GM12878 (cell line): ENCODE results near the gene PPP2R5D. TPM values are rescaled to one million over a fixed set of nuclear protein-coding genes. Genes with fewer than 3 reads are reported as not detected.
A peak's percentile ranks its signal among the peaks of the same experiment; 100 is the strongest.

Source experiments
- polyA plus RNA-seq, 11 experiments: library from polyadenylated mRNA; depleted of rRNA in 4 of 11; unstranded in 6 of 11; stranded (reverse) in 5 of 11; fragments of >200 nt; fragmentation: Nextera tagmentation in 4 of 11; fragmentation: Illumina TruSeq in 1 of 11; extraction: Ambion mirVana in 4 of 11; extraction: Trizol in 1 of 11; gene quantifications; 1 replicate in 1 of 11; 2 replicates in 10 of 11; pipeline versions ENCODE4 v1.2.1 to v1.2.3, GENCODE V29; 2011 to 2016; ENCODE audit warnings: inconsistent platforms in 2 of 11, missing spikeins in 2 of 11, low read depth in 1 of 11
- total RNA-seq, 4 experiments: library from RNA; depleted of rRNA in 3 of 4; stranded (reverse); fragments of >200 nt in 3 of 4; fragmentation: Illumina TruSeq in 1 of 4; extraction: Trizol in 1 of 4; gene quantifications; 2 replicates each; pipeline versions ENCODE4 v1.2.1 to v1.2.3, GENCODE V29; 2013 to 2021
- TF ChIP-seq, protein P1 (sequence below): fragments of 150-350 bp; IDR thresholded peaks from 2 replicates; pipeline ENCODE4 v1.6.1; 2016; ENCODE audit warnings: low read depth, low read length
- TF ChIP-seq, protein P2 (sequence below): IDR thresholded peaks from 2 replicates; pipeline ENCODE4 v1.6.1; 2012; ENCODE audit warnings: low read depth, low read length, improper control_type of control experiment
- TF ChIP-seq, protein P3 (sequence below): fragments of 450-650 bp; IDR thresholded peaks from 2 replicates; pipeline ENCODE4 v1.6.1; 2017; ENCODE audit warnings: antibody characterized with exemption, mild to moderate bottlenecking, moderate library complexity
- TF ChIP-seq, protein P4 (sequence below), 3 experiments: IDR thresholded peaks in 2 of 3; conservative IDR thresholded peaks in 1 of 3; 2 replicates each; pipeline ENCODE4 v1.5.1; 2011; ENCODE audit warnings: low read depth in 3 of 3, low read length in 3 of 3, mild to moderate bottlenecking in 3 of 3, control low read depth in 2 of 3, moderate library complexity in 2 of 3, inconsistent platforms in 1 of 3, mixed read lengths in 1 of 3; ENCODE audit not compliant: control insufficient read depth in 2 of 3, insufficient read depth in 1 of 3; ENCODE audit errors: extremely low read depth in 1 of 3

Gene PPP2R5D
- total and polyA plus RNA-seq, 10 of the 15 experiments (the other 5 are each of a cell fraction or from before 2014, with no cell fraction given) = 1.5 to 59.0 (median 32.0) TPM

DNA sequence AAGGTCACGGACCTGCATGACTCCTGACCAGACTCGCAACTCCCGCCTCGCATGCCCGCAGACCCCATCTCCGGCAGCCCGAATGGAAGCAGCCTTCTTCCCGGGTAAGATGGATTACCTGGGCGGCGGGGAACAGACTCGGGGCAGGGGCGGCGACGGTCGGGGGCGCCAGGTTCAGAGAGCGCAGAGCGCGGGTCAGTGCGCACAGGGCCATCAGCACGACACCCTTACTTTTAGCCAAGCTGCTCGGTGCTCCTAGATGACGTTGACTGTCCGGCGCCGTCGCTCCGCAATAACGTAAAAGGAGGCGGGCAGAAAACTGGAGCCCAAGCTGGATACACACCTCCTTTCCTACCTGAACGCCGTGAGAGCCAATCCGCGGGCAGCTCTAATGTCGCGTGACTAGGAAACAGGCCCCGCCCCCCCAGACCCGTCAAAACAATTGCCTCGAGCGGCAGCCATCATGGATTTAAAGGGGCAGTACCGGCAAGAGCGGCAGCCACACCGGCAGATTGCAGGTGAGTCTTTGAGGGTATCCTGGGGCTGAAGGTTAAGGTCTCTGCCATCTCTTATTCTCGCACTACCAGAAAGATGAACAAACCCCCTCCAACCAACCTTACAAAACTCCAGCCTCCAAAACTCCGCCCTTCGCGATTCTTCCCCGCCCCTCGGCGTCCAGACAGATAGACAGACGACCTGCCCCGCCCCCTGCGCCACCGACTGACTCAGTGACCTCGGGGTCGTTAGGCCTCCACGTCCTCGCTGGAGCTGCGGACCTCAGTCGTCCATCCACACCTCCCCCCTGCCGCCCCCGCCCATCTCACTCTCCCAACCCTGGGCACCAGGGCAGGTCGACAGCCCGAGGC, 75.0 kb downstream of the PPP2R5D start, which contains the start of the genes KLC4 and MRPL2 (continued):
- TF ChIP-seq, protein P1, sequence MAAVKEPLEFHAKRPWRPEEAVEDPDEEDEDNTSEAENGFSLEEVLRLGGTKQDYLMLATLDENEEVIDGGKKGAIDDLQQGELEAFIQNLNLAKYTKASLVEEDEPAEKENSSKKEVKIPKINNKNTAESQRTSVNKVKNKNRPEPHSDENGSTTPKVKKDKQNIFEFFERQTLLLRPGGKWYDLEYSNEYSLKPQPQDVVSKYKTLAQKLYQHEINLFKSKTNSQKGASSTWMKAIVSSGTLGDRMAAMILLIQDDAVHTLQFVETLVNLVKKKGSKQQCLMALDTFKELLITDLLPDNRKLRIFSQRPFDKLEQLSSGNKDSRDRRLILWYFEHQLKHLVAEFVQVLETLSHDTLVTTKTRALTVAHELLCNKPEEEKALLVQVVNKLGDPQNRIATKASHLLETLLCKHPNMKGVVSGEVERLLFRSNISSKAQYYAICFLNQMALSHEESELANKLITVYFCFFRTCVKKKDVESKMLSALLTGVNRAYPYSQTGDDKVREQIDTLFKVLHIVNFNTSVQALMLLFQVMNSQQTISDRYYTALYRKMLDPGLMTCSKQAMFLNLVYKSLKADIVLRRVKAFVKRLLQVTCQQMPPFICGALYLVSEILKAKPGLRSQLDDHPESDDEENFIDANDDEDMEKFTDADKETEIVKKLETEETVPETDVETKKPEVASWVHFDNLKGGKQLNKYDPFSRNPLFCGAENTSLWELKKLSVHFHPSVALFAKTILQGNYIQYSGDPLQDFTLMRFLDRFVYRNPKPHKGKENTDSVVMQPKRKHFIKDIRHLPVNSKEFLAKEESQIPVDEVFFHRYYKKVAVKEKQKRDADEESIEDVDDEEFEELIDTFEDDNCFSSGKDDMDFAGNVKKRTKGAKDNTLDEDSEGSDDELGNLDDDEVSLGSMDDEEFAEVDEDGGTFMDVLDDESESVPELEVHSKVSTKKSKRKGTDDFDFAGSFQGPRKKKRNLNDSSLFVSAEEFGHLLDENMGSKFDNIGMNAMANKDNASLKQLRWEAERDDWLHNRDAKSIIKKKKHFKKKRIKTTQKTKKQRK = no peak
- TF ChIP-seq, protein P2, sequence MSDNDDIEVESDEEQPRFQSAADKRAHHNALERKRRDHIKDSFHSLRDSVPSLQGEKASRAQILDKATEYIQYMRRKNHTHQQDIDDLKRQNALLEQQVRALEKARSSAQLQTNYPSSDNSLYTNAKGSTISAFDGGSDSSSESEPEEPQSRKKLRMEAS = peak; percentile 76; the same call in 1 of the 2 replicates
- TF ChIP-seq, protein P3, sequence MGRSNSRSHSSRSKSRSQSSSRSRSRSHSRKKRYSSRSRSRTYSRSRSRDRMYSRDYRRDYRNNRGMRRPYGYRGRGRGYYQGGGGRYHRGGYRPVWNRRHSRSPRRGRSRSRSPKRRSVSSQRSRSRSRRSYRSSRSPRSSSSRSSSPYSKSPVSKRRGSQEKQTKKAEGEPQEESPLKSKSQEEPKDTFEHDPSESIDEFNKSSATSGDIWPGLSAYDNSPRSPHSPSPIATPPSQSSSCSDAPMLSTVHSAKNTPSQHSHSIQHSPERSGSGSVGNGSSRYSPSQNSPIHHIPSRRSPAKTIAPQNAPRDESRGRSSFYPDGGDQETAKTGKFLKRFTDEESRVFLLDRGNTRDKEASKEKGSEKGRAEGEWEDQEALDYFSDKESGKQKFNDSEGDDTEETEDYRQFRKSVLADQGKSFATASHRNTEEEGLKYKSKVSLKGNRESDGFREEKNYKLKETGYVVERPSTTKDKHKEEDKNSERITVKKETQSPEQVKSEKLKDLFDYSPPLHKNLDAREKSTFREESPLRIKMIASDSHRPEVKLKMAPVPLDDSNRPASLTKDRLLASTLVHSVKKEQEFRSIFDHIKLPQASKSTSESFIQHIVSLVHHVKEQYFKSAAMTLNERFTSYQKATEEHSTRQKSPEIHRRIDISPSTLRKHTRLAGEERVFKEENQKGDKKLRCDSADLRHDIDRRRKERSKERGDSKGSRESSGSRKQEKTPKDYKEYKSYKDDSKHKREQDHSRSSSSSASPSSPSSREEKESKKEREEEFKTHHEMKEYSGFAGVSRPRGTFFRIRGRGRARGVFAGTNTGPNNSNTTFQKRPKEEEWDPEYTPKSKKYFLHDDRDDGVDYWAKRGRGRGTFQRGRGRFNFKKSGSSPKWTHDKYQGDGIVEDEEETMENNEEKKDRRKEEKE = no peak
- TF ChIP-seq, protein P4, sequence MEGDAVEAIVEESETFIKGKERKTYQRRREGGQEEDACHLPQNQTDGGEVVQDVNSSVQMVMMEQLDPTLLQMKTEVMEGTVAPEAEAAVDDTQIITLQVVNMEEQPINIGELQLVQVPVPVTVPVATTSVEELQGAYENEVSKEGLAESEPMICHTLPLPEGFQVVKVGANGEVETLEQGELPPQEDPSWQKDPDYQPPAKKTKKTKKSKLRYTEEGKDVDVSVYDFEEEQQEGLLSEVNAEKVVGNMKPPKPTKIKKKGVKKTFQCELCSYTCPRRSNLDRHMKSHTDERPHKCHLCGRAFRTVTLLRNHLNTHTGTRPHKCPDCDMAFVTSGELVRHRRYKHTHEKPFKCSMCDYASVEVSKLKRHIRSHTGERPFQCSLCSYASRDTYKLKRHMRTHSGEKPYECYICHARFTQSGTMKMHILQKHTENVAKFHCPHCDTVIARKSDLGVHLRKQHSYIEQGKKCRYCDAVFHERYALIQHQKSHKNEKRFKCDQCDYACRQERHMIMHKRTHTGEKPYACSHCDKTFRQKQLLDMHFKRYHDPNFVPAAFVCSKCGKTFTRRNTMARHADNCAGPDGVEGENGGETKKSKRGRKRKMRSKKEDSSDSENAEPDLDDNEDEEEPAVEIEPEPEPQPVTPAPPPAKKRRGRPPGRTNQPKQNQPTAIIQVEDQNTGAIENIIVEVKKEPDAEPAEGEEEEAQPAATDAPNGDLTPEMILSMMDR (IDR thresholded peaks at IDR 0.05 in 2 of 3, conservative IDR thresholded peaks at IDR 0.05 in 1 of 3; ENCODE audit: control insufficient read depth in 2 of 3, extremely low read depth in 1 of 3, insufficient read depth in 1 of 3, low read depth in 3 of 3, low read length in 3 of 3) = no peak
